ENCODE results near the gene CCDC12. TPM values are rescaled to one million over a fixed set of nuclear protein-coding genes. Genes with fewer than 3 reads are reported as not detected.

CCDC12 gene
- total and polyA plus RNA-seq, 9 of the 15 experiments (the other 6 are each of a cell fraction or from before 2014, with no cell fraction given), result 8.9 to 201 (median 86.9) TPM

GRCh38 chr3:46894256-46894655 lies 82.3 kb downstream of the CCDC12 start:
- Histone ChIP-seq H3K9me3 (replicated peaks; ENCODE audit: control insufficient read depth, insufficient read depth, low read depth, low read length) (no peaks in the 10 kb centered on the region), H4K20me1 (replicated peaks; ENCODE audit: control insufficient read depth, insufficient read depth, low read length) (peaks cover 36% of the 10 kb centered on the region), H3K9me1 (ENCODE audit: control insufficient read depth, insufficient read depth, low read length) (no peaks in the 10 kb centered on the region), H3K79me2 (ENCODE audit: control insufficient read depth, insufficient read depth, low read length) (no peaks in the 10 kb centered on the region), H3K27me3 (ENCODE audit: control insufficient read depth in 2 of 2, insufficient read depth in 2 of 2, low read length in 2 of 2) (peaks cover 20 to 62% of the 10 kb centered on the region in 2 experiments; a peak in 4 of 5 replicates), H3K4me2 (ENCODE audit: insufficient read depth, low read length) (no peak overlapping the region), H2AFZ (ENCODE audit: low read depth, low read length) (no peak overlapping the region), H3K4me1 (replicated peaks in 1 of 2; ENCODE audit: control insufficient read depth in 2 of 2, insufficient read depth in 2 of 2, low read length in 2 of 2) (peaks cover 0 to 38% of the 10 kb centered on the region in 2 experiments; a peak in 3 of 5 replicates), H3K4me3 (no peak overlapping the region), H3K36me3 (ENCODE audit: control insufficient read depth, insufficient read depth, low read length) (no peaks in the 10 kb centered on the region), H3K27ac (ENCODE audit: extremely low read depth, low read depth, low read length) (no peak overlapping the region), H3K9ac (ENCODE audit: insufficient read depth in 1 of 2, low read depth in 2 of 2, low read length in 2 of 2) (no peak overlapping the region)
- DNase-seq (ENCODE audit: extremely low read depth in 1 of 4, low spot score in 3 of 4) (no peak), ATAC-seq (no peak), FAIRE-seq (no peak)
- BruUV-seq (replicated peaks), result no TSS peak
- CTCF ChIA-PET (ENCODE audit: low intra/inter-chr PET ratio), result interaction anchor here (1.3 to 3.2 kb wide), 3 partner anchors 28 to 189 kb away, joined by 3 to 27 read pairs (median 5); no protein-coding TSS in a partner anchor
- 7% methylated on average over 5 of the region's 6 CpGs for WGBS (ENCODE audit: insufficient coverage, low coverage, missing lambda C conversion rate)
- intact Hi-C loops (cut with micrococcal nuclease) (no loop called here), in situ Hi-C loops (cut with MboI) (no loop called here)
- TF ChIP-seq NFYB (IDR thresholded peaks at IDR 0.05; ENCODE audit: extremely low read depth, insufficient read length), result no peak
- TF ChIP-seq, protein P1, sequence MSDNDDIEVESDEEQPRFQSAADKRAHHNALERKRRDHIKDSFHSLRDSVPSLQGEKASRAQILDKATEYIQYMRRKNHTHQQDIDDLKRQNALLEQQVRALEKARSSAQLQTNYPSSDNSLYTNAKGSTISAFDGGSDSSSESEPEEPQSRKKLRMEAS (CRISPR knock-in tag; IDR thresholded peaks at IDR 0.05), result 0 out of 2 replicates have a peak, but pooled peaks have one; percentile 18
- POLR2A ChIA-PET, result no interaction called here

DNA sequence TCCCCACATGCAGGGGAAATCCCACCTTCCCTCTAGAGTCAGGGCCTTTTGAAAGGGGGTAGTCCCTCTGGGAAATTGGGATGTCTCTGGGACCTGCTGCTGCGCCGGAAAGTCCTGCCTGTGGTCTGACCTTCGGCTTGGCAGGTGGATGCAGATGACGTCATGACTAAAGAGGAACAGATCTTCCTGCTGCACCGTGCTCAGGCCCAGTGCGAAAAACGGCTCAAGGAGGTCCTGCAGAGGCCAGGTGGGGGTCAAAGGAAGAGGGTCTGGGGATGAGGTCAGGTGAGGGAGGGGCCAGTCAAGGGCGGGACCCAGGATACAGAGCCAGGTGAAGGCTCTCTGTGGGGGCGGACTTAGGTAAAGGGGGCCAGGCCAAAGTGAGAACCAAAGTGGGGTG lies 82.8 kb downstream of the CCDC12 start:
- peaks cover 36% of the 10 kb centered on the region for H4K20me1 ChIP-seq (replicated peaks; ENCODE audit: control insufficient read depth, insufficient read depth, low read length)
- H3K4me3 ChIP-seq, result no peak overlapping the region
- H3K79me2 ChIP-seq (ENCODE audit: control insufficient read depth, insufficient read depth, low read length), result no peaks in the 10 kb centered on the region
- in situ Hi-C loops (cut with MboI), result no loop called here
- FAIRE-seq (no peak), DNase-seq (ENCODE audit: extremely low read depth in 1 of 4, low spot score in 3 of 4) (no peak), ATAC-seq (no peak)
- CTCF ChIA-PET (ENCODE audit: low intra/inter-chr PET ratio), result interaction anchor here (1.3 to 3.2 kb wide), 2 partner anchors 48 to 188 kb away, joined by 3 to 27 read pairs; no protein-coding TSS in a partner anchor
- intact Hi-C loops (cut with micrococcal nuclease), result no loop called here
- peaks cover 20 to 62% of the 10 kb centered on the region in 2 experiments; a peak in 4 of 5 replicates for H3K27me3 ChIP-seq (ENCODE audit: control insufficient read depth in 2 of 2, insufficient read depth in 2 of 2, low read length in 2 of 2)
- no peaks in the 10 kb centered on the region for H3K36me3 ChIP-seq (ENCODE audit: control insufficient read depth, insufficient read depth, low read length)
- H3K9me1 ChIP-seq (ENCODE audit: control insufficient read depth, insufficient read depth, low read length), result no peaks in the 10 kb centered on the region
- no TSS peak for BruUV-seq (replicated peaks)
- no peak overlapping the region for H3K4me2 ChIP-seq (ENCODE audit: insufficient read depth, low read length)
- 3% methylated on average over 9 of the region's 9 CpGs for WGBS (ENCODE audit: insufficient coverage, low coverage, missing lambda C conversion rate)
- no peaks in the 10 kb centered on the region for H3K9me3 ChIP-seq (replicated peaks; ENCODE audit: control insufficient read depth, insufficient read depth, low read depth, low read length)
- H3K9ac ChIP-seq (ENCODE audit: insufficient read depth in 1 of 2, low read depth in 2 of 2, low read length in 2 of 2), result no peak overlapping the region
- H3K27ac ChIP-seq (ENCODE audit: extremely low read depth, low read depth, low read length), result no peak overlapping the region
- H2AFZ ChIP-seq (ENCODE audit: low read depth, low read length), result no peak overlapping the region
- POLR2A ChIA-PET, result no interaction called here
- H3K4me1 ChIP-seq (replicated peaks in 1 of 2; ENCODE audit: control insufficient read depth in 2 of 2, insufficient read depth in 2 of 2, low read length in 2 of 2), result peaks cover 0 to 34% of the 10 kb centered on the region in 2 experiments; a peak in 3 of 5 replicates
- TF ChIP-seq RBM25 (IDR thresholded peaks at IDR 0.05; ENCODE audit: low read depth, low read length, severe bottlenecking) (peak; percentile 38), ATF1 (CRISPR knock-in tag; IDR thresholded peaks at IDR 0.05) (no peak), ATF1 (tag; IDR thresholded peaks at IDR 0.05) (peak; percentile 70), C11orf30 (IDR thresholded peaks at IDR 0.05; ENCODE audit: low read depth) (no peak), ATF7 (IDR thresholded peaks at IDR 0.05) (peak; percentile 94), NCOA6 (IDR thresholded peaks at IDR 0.05) (no peak), JUND (IDR thresholded peaks at IDR 0.05; ENCODE audit: borderline replicate concordance, low read depth, low read length) (peak; percentile 69), JUND (tag; IDR thresholded peaks at IDR 0.05; ENCODE audit: borderline replicate concordance, low read depth, low read length) (peak; percentile 73; the same call in 1 of the 3 replicates), SMARCA5 (IDR thresholded peaks at IDR 0.05) (peak; percentile 45; the same call in 1 of the 2 replicates), CREB1 (IDR thresholded peaks at IDR 0.05) (no peak; the same call in 1 of the 2 replicates), CREB1 (CRISPR knock-in tag; IDR thresholded peaks at IDR 0.05) (peak; percentile 42; the same call in 1 of the 2 replicates)
- TF ChIP-seq, protein P2, sequence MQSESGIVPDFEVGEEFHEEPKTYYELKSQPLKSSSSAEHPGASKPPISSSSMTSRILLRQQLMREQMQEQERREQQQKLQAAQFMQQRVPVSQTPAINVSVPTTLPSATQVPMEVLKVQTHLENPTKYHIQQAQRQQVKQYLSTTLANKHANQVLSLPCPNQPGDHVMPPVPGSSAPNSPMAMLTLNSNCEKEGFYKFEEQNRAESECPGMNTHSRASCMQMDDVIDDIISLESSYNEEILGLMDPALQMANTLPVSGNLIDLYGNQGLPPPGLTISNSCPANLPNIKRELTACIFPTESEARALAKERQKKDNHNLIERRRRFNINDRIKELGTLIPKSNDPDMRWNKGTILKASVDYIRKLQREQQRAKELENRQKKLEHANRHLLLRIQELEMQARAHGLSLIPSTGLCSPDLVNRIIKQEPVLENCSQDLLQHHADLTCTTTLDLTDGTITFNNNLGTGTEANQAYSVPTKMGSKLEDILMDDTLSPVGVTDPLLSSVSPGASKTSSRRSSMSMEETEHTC (IDR thresholded peaks at IDR 0.05), result no peak
- TF ChIP-seq, protein P3, sequence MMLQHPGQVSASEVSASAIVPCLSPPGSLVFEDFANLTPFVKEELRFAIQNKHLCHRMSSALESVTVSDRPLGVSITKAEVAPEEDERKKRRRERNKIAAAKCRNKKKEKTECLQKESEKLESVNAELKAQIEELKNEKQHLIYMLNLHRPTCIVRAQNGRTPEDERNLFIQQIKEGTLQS (IDR thresholded peaks at IDR 0.05), result peak; percentile 89
- TF ChIP-seq, protein P3 (CRISPR knock-in tag; conservative IDR thresholded peaks at IDR 0.05), result no peak
